SK-N-SH treated with all-trans-retinoic acid at 6 μM for 48 hours (cell line): Measurements from ENCODE around the gene NFKB1.

Source experiments
- BACH2 ChIP-seq: fragments of 250-450 bp; sonication (Bioruptor Pico); IDR thresholded peaks from 2 replicates; pipeline ENCODE4 v1.9.0; 2021; ENCODE audit warnings: mild to moderate bottlenecking, borderline replicate concordance
- PATZ1 ChIP-seq: fragments of 250-450 bp; sonication (Bioruptor Pico); IDR thresholded peaks from 2 replicates; pipeline ENCODE4 v1.8.0; 2020; ENCODE audit warnings: mild to moderate bottlenecking, moderate library complexity, borderline replicate concordance
- RARB ChIP-seq: fragments of 250-450 bp; sonication (Bioruptor Pico); IDR thresholded peaks from 2 replicates; pipeline ENCODE4 v1.8.0; 2021; ENCODE audit warnings: mild to moderate bottlenecking, moderate library complexity
- ZFP3 ChIP-seq: fragments of 250-450 bp; sonication (Bioruptor Pico); IDR thresholded peaks from 2 replicates; pipeline ENCODE4 v1.5.0; 2020; ENCODE audit warnings: mild to moderate bottlenecking, moderate library complexity

- TF ChIP-seq ZFP3 (CRISPR knock-in tag), result no peak
- TF ChIP-seq RARB, result no peak
- TF ChIP-seq PATZ1 (CRISPR knock-in tag), result no peak
- TF ChIP-seq BACH2 (CRISPR knock-in tag), result no peak
These were observed 92.8 kb downstream of the NFKB1 start for GRCh38 chr4:102594000-102594399.
